ENCODE data around the gene ZNF774.

DNA sequence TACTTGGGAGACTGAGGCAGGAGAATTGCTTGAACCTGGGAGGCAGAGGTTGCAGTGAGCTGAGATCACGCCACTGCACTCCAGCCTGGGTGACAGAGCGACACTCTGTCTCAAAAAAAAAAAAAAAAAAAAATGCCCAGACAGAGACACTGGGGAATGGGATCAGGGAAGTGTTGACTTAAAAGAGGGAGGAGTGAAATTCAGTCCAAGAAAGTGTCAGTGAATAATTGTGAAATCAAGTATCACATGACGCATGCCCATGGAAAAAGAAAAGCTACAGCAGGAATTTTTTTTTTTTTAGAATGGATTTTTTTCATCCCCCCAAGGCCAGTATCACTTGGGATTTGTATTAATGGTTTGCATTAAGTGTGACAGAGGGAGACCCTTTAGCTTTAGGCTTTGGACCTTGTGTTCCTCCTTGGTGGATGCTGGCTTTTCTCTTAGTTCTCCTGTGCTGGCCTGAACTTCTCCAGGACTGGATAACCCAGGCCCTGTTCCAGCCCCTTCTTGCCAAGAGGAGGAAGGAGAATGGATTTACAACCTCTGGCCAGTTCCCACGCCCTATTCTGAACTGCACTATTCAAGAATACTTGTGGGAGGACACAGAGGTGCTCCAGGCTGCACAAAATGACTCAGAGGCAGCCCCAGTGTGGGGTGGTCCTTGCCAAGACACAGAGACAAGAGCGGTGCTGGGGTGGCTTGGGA, 36.7 kb upstream of the ZNF774 start:
- TF ChIP-seq, protein P1, sequence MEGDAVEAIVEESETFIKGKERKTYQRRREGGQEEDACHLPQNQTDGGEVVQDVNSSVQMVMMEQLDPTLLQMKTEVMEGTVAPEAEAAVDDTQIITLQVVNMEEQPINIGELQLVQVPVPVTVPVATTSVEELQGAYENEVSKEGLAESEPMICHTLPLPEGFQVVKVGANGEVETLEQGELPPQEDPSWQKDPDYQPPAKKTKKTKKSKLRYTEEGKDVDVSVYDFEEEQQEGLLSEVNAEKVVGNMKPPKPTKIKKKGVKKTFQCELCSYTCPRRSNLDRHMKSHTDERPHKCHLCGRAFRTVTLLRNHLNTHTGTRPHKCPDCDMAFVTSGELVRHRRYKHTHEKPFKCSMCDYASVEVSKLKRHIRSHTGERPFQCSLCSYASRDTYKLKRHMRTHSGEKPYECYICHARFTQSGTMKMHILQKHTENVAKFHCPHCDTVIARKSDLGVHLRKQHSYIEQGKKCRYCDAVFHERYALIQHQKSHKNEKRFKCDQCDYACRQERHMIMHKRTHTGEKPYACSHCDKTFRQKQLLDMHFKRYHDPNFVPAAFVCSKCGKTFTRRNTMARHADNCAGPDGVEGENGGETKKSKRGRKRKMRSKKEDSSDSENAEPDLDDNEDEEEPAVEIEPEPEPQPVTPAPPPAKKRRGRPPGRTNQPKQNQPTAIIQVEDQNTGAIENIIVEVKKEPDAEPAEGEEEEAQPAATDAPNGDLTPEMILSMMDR (IDR thresholded peaks at IDR 0.05 in 4 of 5, conservative IDR thresholded peaks at IDR 0.05 in 1 of 5) = no peak
- TF ChIP-seq POLR2A (IDR thresholded peaks at IDR 0.05) = no peak

Data from gastrocnemius medialis (tissue), 4 donors.